AG09319 (cell line): ENCODE measurements around the gene ATP6V1E1.

Experiments
- DNase-seq: peaks from one replicate; pipeline ENCODE4 v3.0.0-alpha.2; 2010; ENCODE audit warnings: low read depth; ENCODE audit errors: extremely low read depth
- TF ChIP-seq, protein P1 (sequence below): IDR thresholded peaks from 2 replicates; pipeline ENCODE4 v1.5.1; 2011; ENCODE audit warnings: low read depth, mild to moderate bottlenecking, inconsistent platforms, low read length, moderate library complexity

The ATP6V1E1 gene

GRCh38 chr22:17592201-17592600, 36.3 kb downstream of the ATP6V1E1 start:
- TF ChIP-seq, protein P1, sequence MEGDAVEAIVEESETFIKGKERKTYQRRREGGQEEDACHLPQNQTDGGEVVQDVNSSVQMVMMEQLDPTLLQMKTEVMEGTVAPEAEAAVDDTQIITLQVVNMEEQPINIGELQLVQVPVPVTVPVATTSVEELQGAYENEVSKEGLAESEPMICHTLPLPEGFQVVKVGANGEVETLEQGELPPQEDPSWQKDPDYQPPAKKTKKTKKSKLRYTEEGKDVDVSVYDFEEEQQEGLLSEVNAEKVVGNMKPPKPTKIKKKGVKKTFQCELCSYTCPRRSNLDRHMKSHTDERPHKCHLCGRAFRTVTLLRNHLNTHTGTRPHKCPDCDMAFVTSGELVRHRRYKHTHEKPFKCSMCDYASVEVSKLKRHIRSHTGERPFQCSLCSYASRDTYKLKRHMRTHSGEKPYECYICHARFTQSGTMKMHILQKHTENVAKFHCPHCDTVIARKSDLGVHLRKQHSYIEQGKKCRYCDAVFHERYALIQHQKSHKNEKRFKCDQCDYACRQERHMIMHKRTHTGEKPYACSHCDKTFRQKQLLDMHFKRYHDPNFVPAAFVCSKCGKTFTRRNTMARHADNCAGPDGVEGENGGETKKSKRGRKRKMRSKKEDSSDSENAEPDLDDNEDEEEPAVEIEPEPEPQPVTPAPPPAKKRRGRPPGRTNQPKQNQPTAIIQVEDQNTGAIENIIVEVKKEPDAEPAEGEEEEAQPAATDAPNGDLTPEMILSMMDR: no peak

GRCh38 chr22:17590586-17590985, 38.0 kb downstream of the ATP6V1E1 start:
- TF ChIP-seq, protein P1: no peak
- no peak for DNase-seq

More at GRCh38 chr22:17592201-17592600, 36.3 kb downstream of the ATP6V1E1 start:
- DNase-seq: no peak

- TF ChIP-seq, protein P1: no peak
- no peak for DNase-seq
Observed at GRCh38 chr22:17589810-17590375, 38.7 kb downstream of the ATP6V1E1 start.

DNA sequence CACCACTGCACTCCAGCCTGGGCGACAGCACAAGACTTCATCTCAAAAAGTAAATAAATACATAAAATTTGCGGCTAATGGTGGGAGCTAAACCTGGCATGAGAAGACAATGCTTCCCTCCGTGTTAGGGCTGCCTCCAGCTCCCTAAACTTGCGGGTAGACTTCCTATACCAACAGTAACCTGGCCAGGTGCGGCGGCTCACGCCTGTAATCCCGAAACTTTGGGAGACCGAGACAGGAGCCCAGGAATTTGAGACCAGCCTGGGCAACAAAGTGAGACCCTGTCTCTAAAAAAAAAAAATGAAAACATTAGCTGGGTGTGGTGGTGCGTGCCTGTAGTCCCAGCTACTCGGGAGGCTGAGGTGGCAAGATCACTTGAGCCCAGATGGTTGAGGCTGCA, 39.9 kb downstream of the ATP6V1E1 start:
- DNase-seq: no peak
- TF ChIP-seq, protein P1: no peak

GRCh38 chr22:17587629-17588028, 40.9 kb downstream of the ATP6V1E1 start:
- TF ChIP-seq, protein P1: no peak
- DNase-seq: no peak

- no peak for DNase-seq
- TF ChIP-seq, protein P1: no peak
Observed at GRCh38 chr22:17586831-17587440, 41.6 kb downstream of the ATP6V1E1 start.

DNA sequence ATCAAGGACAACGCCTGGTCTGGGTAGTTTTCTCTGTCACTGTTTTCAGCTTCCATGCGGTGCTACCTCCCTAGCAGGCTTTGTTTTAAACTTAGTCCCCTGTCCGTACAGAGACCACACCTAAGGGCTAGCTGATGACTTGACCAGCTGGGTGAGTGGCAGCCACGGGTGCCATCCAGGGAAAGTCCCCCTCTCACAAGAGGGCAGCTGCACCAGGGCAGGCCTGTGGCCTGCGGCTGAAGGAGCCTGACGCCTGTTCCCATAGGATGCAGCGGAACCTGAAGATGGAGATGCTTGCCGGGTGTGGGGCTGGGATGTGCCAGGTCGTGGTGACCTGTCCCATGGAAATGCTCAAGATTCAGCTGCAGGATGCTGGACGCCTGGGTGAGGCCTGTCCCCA, 45.4 kb downstream of the ATP6V1E1 start:
- no peak for DNase-seq
- TF ChIP-seq, protein P1: no peak
